ENCODE data around the gene VWF. TPM values are rescaled to one million over a fixed set of nuclear protein-coding genes. Genes with fewer than 3 reads are reported as not detected.
A peak's percentile ranks its signal among the peaks of the same experiment; 100 is the strongest.

VWF gene
- total RNA-seq, 2 experiments from 2014 or later: 0.11 to 0.13 TPM

DNA sequence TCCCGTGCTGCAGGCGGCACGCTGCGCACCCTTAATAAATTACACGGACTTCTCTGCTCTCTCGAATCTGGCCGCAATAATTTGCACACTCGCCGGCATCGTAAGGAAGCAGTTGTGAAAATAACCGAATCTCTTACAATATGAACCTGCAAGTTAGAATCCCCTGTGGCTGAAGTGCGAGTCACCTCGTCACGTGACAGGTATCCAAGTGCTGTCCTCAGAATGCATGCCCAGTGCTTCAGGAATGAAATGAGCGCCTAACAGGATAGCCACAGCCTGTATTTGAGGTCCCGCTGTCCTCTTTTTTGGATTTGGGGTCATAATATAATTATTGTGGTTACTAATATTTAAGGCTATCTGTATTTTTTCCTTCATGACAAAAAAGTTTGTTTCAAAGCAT is 82.0 kb downstream of the VWF start:
- CTCF ChIA-PET: interaction anchor here (1.2 to 6.9 kb wide), 2 partner anchors 50 to 236 kb away, joined by 3 to 274 read pairs; no protein-coding TSS in a partner anchor
- Mint-ChIP-seq H3K4me1 (ENCODE audit: low read depth) (peaks cover 2% of the 10 kb centered on the region), H3K36me3 (ENCODE audit: low read depth) (no peaks in the 10 kb centered on the region), H3K4me3 (no peak overlapping the region), H3K9me3 (no peaks in the 10 kb centered on the region), H3K27ac (no peak overlapping the region), H3K27me3 (no peaks in the 10 kb centered on the region)
- ATAC-seq (no peak), DNase-seq (no peak)
- POLR2A ChIA-PET: no interaction called here
- TF ChIP-seq, protein P1, sequence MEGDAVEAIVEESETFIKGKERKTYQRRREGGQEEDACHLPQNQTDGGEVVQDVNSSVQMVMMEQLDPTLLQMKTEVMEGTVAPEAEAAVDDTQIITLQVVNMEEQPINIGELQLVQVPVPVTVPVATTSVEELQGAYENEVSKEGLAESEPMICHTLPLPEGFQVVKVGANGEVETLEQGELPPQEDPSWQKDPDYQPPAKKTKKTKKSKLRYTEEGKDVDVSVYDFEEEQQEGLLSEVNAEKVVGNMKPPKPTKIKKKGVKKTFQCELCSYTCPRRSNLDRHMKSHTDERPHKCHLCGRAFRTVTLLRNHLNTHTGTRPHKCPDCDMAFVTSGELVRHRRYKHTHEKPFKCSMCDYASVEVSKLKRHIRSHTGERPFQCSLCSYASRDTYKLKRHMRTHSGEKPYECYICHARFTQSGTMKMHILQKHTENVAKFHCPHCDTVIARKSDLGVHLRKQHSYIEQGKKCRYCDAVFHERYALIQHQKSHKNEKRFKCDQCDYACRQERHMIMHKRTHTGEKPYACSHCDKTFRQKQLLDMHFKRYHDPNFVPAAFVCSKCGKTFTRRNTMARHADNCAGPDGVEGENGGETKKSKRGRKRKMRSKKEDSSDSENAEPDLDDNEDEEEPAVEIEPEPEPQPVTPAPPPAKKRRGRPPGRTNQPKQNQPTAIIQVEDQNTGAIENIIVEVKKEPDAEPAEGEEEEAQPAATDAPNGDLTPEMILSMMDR (IDR thresholded peaks at IDR 0.05): no peak
- intact Hi-C loops (cut with micrococcal nuclease): no loop called here

DNA sequence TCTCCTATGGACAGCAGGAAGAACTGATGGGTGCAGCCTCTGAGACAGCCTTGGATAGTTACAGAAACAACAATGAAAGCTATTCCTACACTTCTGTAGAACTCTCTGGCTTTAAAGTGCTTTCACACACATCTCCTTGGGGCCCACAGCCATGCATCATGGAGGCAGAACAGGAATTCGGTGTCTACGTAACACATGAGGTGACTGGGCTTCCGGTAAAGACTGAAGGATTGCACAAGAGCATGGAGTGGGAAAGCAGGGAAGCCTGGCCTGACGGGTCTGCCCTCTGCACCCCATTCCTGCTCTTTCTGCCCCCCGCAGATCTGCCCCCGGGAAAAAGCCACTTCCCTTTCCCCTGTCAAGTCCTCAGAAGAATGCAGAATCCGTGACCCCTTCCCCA is 82.6 kb downstream of the VWF start:
- intact Hi-C loops (cut with micrococcal nuclease): no loop called here
- POLR2A ChIA-PET: no interaction called here

DNA sequence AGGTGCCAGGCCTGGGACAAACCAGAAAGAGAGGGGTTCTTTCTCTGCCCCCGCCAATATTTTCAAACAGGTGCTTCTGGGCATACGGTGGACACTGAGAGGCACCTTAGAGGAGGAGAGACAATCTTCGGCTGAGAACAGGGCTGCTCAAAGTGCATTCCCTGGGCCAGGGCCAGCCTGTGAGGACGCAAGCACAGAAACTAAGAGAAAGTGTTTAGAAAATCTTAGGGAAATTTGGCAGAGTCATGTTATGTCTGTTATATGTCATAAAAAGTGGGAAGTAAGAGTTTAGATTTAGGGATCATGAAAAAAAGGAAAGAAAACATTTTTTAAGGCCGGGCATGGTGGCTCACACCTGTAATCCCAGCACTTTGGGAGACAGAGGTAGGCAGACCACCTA is 83.7 kb downstream of the VWF start:
- Mint-ChIP-seq H3K27ac (no peak overlapping the region), H3K27me3 (no peaks in the 10 kb centered on the region), H3K9me3 (no peaks in the 10 kb centered on the region), H3K4me3 (no peak overlapping the region), H3K4me1 (ENCODE audit: low read depth) (peaks cover 2% of the 10 kb centered on the region), H3K36me3 (ENCODE audit: low read depth) (no peaks in the 10 kb centered on the region)
- no peak for ATAC-seq
- ChIA-PET POLR2A (no interaction called here), CTCF (interaction anchor here (1.1 to 6.9 kb wide), 3 partner anchors 33 to 55 kb away, joined by 3 to 274 read pairs (median 3); no protein-coding TSS in a partner anchor)
- DNase-seq: no peak
- intact Hi-C loops (cut with micrococcal nuclease): no loop called here
- TF ChIP-seq, protein P1 (IDR thresholded peaks at IDR 0.05): no peak

More for the DNA sequence above, 82.6 kb downstream of the VWF start:
- H3K4me1 Mint-ChIP-seq (ENCODE audit: low read depth): peaks cover 2% of the 10 kb centered on the region
- CTCF ChIA-PET: interaction anchor here (1.1 to 6.9 kb wide), 2 partner anchors 49 to 56 kb away, joined by 3 to 274 read pairs; no protein-coding TSS in a partner anchor
- H3K36me3 Mint-ChIP-seq (ENCODE audit: low read depth): no peaks in the 10 kb centered on the region
- H3K27ac Mint-ChIP-seq: no peak overlapping the region
- H3K27me3 Mint-ChIP-seq: no peaks in the 10 kb centered on the region
- no peak overlapping the region for H3K4me3 Mint-ChIP-seq
- ATAC-seq (no peak), DNase-seq (no peak)
- H3K9me3 Mint-ChIP-seq: no peaks in the 10 kb centered on the region
- TF ChIP-seq, protein P1 (IDR thresholded peaks at IDR 0.05): no peak

DNA sequence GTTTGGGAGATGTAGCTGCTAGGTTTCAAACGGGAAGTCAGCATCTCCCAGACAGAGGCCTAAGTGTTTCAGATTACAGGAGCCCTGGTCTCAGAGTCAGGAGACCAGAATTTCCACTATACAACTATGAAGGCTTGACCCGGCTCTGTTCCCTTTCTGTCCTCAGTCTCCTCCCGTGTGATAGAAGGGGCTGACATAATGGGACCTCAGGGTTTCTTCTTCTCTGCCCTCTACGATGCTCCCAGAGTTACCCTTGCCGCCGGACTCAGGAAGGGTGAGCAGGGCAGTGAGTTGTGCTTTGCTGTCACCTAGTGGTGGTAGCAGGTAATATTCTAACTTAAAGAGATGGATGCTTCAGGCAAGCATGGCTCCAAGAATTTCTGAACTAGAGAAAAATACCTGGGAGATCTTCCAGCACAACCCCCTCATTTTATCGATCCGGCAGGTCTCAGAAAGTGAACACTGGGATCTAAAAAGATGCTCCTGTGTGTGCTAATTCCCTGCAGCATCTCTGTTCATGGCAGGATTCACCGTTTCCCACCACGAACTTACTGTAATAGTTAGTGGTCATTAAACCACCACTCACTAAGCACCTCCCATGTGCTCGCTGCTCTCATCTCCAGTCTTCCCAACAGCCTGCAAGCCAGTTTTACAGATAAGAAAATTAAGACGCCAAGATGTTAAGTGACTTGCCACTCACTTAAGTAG is 84.4 kb downstream of the VWF start:
- intact Hi-C loops (cut with micrococcal nuclease): loop anchor here (2.0 kb wide), 1 partner anchor 51 kb away; no protein-coding TSS in a partner anchor
- H3K4me3 Mint-ChIP-seq: no peak overlapping the region
- TF ChIP-seq, protein P1 (IDR thresholded peaks at IDR 0.05): peak; percentile 82
- ATAC-seq (peak; percentile 83), DNase-seq (peak; percentile 68)
- no peaks in the 10 kb centered on the region for H3K9me3 Mint-ChIP-seq
- H3K4me1 Mint-ChIP-seq (ENCODE audit: low read depth): peaks cover 2% of the 10 kb centered on the region
- CTCF ChIA-PET: interaction anchor here (0.7 to 6.9 kb wide), 16 partner anchors 10 to 188 kb away, joined by 3 to 274 read pairs (median 4); no protein-coding TSS in a partner anchor
- H3K27ac Mint-ChIP-seq: no peak overlapping the region
- H3K27me3 Mint-ChIP-seq: no peaks in the 10 kb centered on the region
- no peaks in the 10 kb centered on the region for H3K36me3 Mint-ChIP-seq (ENCODE audit: low read depth)
- POLR2A ChIA-PET: no interaction called here

DNA sequence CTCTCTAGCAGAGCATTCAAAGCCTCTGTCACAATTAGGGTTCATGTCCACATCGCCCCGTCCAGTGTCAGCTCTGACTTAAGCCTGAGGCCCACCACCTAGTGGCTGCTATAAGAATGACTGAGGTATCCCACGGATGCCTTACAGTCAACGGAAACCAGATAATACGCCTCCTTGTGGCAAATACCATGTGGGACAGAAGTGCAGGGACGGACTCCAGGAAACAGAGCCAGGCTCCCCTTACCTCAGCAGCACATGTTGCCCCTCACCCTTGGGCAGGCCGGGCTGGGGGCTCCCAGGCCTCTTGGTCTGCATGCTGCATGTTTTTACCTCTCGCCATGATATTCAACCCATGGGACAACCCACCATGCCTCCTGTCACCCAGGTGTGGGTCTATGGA is 86.3 kb downstream of the VWF start:
- ChIA-PET CTCF (interaction anchor here (0.6 to 6.9 kb wide), 28 partner anchors 10 to 248 kb away, joined by 3 to 274 read pairs (median 5); partner anchors contain the start of gene VWF), POLR2A (no interaction called here)
- DNase-seq (peak; percentile 71), ATAC-seq (peak; percentile 93)
- TF ChIP-seq, protein P1 (IDR thresholded peaks at IDR 0.05): peak; percentile 82
- Mint-ChIP-seq H3K4me3 (no peak overlapping the region), H3K27ac (no peak overlapping the region), H3K9me3 (no peaks in the 10 kb centered on the region), H3K36me3 (ENCODE audit: low read depth) (no peaks in the 10 kb centered on the region), H3K27me3 (no peaks in the 10 kb centered on the region), H3K4me1 (ENCODE audit: low read depth) (peaks cover 2% of the 10 kb centered on the region)
- intact Hi-C loops (cut with micrococcal nuclease): loop anchor here (2.0 kb wide), 1 partner anchor 49 kb away; no protein-coding TSS in a partner anchor
